Aorta (tissue), 5 donors: ENCODE data around the gene SLC15A3. TPM values are rescaled to one million over a fixed set of nuclear protein-coding genes. Genes with fewer than 3 reads are reported as not detected.

Experiments used
- ATAC-seq: fragments of 200-7000 bp; cut with Tn5 transposase; one replicate; pipeline ENCODE4 v1.9.1; 2022; ENCODE audit warnings: moderate library complexity; ENCODE audit not compliant: low FRiP score
- DNase-seq, 2 donors: peaks; one replicate each; pipeline ENCODE4 v3.0.0-alpha.2; 2020
- H3K27ac ChIP-seq, 2 donors: one replicate each; pipeline ENCODE4 v1.5.1; 2013; ENCODE audit warnings: low read length in 2 of 2, mild to moderate bottlenecking in 2 of 2, moderate library complexity in 2 of 2, control low read depth in 1 of 2, inconsistent platforms in 1 of 2, low read depth in 1 of 2
- H3K27me3 ChIP-seq, 2 donors: one replicate each; pipeline ENCODE4 v1.6.1; 2013; ENCODE audit warnings: control low read depth in 1 of 2, low read length in 1 of 2, mild to moderate bottlenecking in 1 of 2, moderate library complexity in 1 of 2; ENCODE audit not compliant: insufficient read depth in 2 of 2, control insufficient read depth in 1 of 2
- H3K36me3 ChIP-seq, 2 donors: one replicate each; pipeline ENCODE4 v1.6.1; 2013; ENCODE audit warnings: control low read depth in 1 of 2, low read length in 1 of 2, mild to moderate bottlenecking in 1 of 2; ENCODE audit not compliant: insufficient read depth in 2 of 2, control insufficient read depth in 1 of 2
- H3K4me1 ChIP-seq, 2 donors: one replicate each; pipeline ENCODE4 v1.6.1; 2013; ENCODE audit warnings: low read length in 2 of 2, control low read depth in 1 of 2, mild to moderate bottlenecking in 1 of 2, moderate library complexity in 1 of 2; ENCODE audit not compliant: insufficient read depth in 2 of 2, control insufficient read depth in 1 of 2
- H3K4me3 ChIP-seq, 2 donors: one replicate each; pipeline ENCODE4 v1.5.1; 2013; ENCODE audit warnings: low read length in 2 of 2, control low read depth in 1 of 2, mild to moderate bottlenecking in 1 of 2
- H3K9me3 ChIP-seq: one replicate; pipeline ENCODE4 v1.6.1; 2013; ENCODE audit warnings: mild to moderate bottlenecking, low read length; ENCODE audit not compliant: control insufficient read depth
- WGBS, 2 donors: extraction: QIAGEN DNeasy Blood & Tissue Kit; methylation state at CpG; one replicate each; pipeline ENCODE4 v1.1.7; 2013; 5-methylcytosine and 5-hydroxymethylcytosine counted together
- intact Hi-C, 2 donors: fragments of 100-400 bp; cut with DNase I; formaldehyde crosslinking; loops; one replicate each; pipeline versions ENCODE4 v1.14.2 to v1.15.0; 2022
- polyA plus RNA-seq, 2 donors: library from polyadenylated mRNA; stranded (reverse); fragments of 200-250 nt; gene quantifications; one replicate each; pipeline ENCODE4 v1.2.3, GENCODE V29; 2013
- total RNA-seq, 2 donors: library from RNA; stranded (reverse); fragmentation: NEBNext Ultra II Directional; extraction: Animal tissue kit (Norgen Biotek cat#: 25700); gene quantifications; one replicate each; pipeline ENCODE4 v1.2.1, GENCODE V29; 2021
- donor health status: healthy with polysubstance abuse.
- donor health status: Bipolar disorder and iron deficiency.
- donor health status: DM: no; HTN: no; CAD: no.
- donor health status: DM: no; HTN: no; CAD: no.
- donor health status: DM: yes; HTN: yes; CAD: no.

Gene SLC15A3
- total and polyA plus RNA-seq, 4 donors, result 21.2 to 47.8 (median 35.9) TPM

- no peaks in the 10 kb centered on the region for H3K4me1 ChIP-seq
- no peaks in the 10 kb centered on the region for H3K27me3 ChIP-seq
- H3K27ac ChIP-seq, result no peak overlapping the region
- 85 to 90% methylated on average over 5 of the region's 5 CpGs for WGBS, 2 donors
- ATAC-seq, result no peak
- H3K4me3 ChIP-seq, result no peak overlapping the region
- H3K36me3 ChIP-seq, result no peaks in the 10 kb centered on the region
- DNase-seq, result peak in 1 of 2 donors; percentile 21
- no peaks in the 10 kb centered on the region for H3K9me3 ChIP-seq
- intact Hi-C loops, result no loop called here
These were observed 18.9 kb upstream of the SLC15A3 start for GRCh38 chr11:60970890-60971289.

DNA sequence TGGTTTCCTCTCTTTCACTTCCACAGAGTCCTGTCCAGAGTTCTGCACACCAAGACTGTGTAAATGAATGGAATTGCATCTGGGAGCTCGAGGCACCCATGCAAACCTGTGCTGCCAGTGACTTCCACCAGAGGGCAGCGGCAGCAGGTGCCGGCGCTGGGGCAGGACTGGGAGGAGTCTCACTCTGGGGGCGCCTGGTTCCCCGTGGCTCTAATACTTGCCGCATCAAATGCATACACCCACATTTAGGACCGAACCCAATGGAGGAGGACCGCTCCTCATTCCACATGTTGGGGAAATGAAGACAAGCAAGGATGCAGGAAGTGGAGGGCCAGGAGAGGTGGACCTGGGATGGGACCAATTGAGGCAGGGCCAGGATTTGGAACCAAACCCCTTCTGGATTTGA is 18.4 kb upstream of the SLC15A3 start:
- DNase-seq (peak; percentile 66 to 86), ATAC-seq (peak; percentile 58)
- Histone ChIP-seq H3K9me3 (no peaks in the 10 kb centered on the region), H3K4me1 (no peaks in the 10 kb centered on the region), H3K36me3 (no peaks in the 10 kb centered on the region), H3K27ac (no peak overlapping the region), H3K27me3 (no peaks in the 10 kb centered on the region), H3K4me3 (no peak overlapping the region)
- intact Hi-C loops, result no loop called here
- 21 to 24% methylated on average over 9 of the region's 9 CpGs for WGBS, 2 donors

GRCh38 chr11:60968223-60968622 is 16.2 kb upstream of the SLC15A3 start:
- WGBS, 2 donors, result 44 to 94% methylated on average over 1 of the region's 1 CpG
- no peak overlapping the region for H3K4me3 ChIP-seq
- intact Hi-C loops, result no loop called here

DNA sequence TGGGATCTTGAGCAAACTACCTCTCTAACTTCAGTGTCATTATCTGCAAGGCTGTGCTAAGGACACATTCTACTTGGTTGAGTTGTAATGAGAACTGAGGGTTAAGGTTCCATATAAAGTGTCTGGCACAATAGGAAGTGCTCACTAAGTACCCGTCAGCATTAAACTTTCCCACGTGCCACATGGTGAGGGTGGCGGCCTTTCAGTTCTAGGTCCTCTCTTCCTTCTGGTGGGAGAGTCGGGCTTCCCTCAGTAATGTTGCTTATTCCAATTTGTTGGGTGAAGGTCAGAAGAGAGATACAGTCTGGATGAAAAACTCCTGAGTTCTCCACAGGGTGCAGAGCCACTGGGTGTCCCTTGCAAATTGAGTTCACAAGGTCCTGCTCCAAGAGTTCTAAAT is 14.9 kb upstream of the SLC15A3 start:
- Histone ChIP-seq H3K9me3 (no peaks in the 10 kb centered on the region), H3K27ac (no peak overlapping the region), H3K27me3 (no peaks in the 10 kb centered on the region), H3K4me3 (no peak overlapping the region), H3K4me1 (no peaks in the 10 kb centered on the region), H3K36me3 (no peaks in the 10 kb centered on the region)
- WGBS, 2 donors, result 79 to 80% methylated on average over 4 of the region's 4 CpGs
- DNase-seq (peak in 1 of 2 donors; percentile 62), ATAC-seq (no peak)
- intact Hi-C loops, result no loop called here

More at GRCh38 chr11:60968223-60968622, 16.2 kb upstream of the SLC15A3 start:
- ATAC-seq (no peak), DNase-seq (no peak)
- Histone ChIP-seq H3K9me3 (no peaks in the 10 kb centered on the region), H3K36me3 (no peaks in the 10 kb centered on the region), H3K4me1 (no peaks in the 10 kb centered on the region), H3K27ac (no peak overlapping the region), H3K27me3 (no peaks in the 10 kb centered on the region)

DNA sequence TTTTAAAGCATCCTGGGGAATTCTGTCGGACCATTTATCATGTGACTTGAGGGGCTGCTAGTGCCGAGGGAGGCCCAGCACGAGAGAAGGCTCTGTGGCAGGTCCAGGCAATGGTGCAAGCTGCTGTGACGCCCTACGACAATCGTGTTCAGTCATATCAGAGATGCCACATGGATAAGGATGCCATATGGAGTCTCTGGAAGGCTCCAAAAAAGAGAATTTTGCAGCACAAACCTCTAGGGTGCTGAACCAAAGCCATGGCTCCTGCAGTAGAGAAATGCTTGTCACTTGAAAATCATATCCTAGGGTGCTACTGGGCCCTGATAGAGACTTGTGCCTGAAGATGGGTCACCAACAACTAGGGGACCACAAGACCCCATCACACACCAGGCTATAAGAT is 12.8 kb upstream of the SLC15A3 start:
- Histone ChIP-seq H3K27ac (no peak overlapping the region), H3K4me3 (no peak overlapping the region), H3K9me3 (no peaks in the 10 kb centered on the region), H3K27me3 (no peaks in the 10 kb centered on the region), H3K36me3 (no peaks in the 10 kb centered on the region), H3K4me1 (no peaks in the 10 kb centered on the region)
- ATAC-seq (no peak), DNase-seq (peak in 1 of 2 donors; percentile 9)
- intact Hi-C loops, result no loop called here
- 69 to 75% methylated on average over 6 of the region's 6 CpGs for WGBS, 2 donors

DNA sequence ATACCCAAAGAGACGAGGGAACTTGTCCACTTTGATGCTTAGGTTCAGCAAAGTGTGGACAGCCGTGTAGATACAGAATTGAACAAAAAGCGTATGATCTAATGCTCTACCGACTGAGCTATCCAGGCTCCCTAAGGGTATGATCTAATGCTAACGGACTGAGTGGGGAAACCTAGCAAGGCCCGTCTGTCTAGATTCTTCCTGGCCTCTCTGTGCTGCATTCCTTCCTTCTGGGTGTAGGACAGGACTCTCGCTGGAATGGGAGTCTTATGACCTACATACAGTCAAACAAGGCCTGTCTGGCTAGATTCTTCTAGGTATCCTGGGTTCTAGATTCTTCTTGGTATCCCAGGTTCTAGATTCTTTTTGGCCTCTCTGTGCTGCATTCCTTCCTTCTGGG is 8.4 kb upstream of the SLC15A3 start:
- Histone ChIP-seq H3K27ac (no peak overlapping the region), H3K27me3 (no peaks in the 10 kb centered on the region), H3K9me3 (no peaks in the 10 kb centered on the region), H3K4me1 (no peaks in the 10 kb centered on the region), H3K4me3 (no peak overlapping the region), H3K36me3 (no peaks in the 10 kb centered on the region)
- no peak for ATAC-seq
- intact Hi-C loops, result no loop called here
- WGBS, 2 donors, result 82 to 85% methylated on average over 7 of the region's 7 CpGs
- no peak for DNase-seq

GRCh38 chr11:60959431-60959830 is 7.5 kb upstream of the SLC15A3 start:
- no peak overlapping the region for H3K4me3 ChIP-seq
- ATAC-seq (no peak), DNase-seq (no peak)
- no peak overlapping the region for H3K27ac ChIP-seq
- H3K27me3 ChIP-seq, result no peaks in the 10 kb centered on the region
- intact Hi-C loops, result no loop called here
- no peaks in the 10 kb centered on the region for H3K4me1 ChIP-seq
- WGBS, 2 donors, result 51 to 56% methylated on average over 6 of the region's 6 CpGs
- no peaks in the 10 kb centered on the region for H3K9me3 ChIP-seq
- no peaks in the 10 kb centered on the region for H3K36me3 ChIP-seq

DNA sequence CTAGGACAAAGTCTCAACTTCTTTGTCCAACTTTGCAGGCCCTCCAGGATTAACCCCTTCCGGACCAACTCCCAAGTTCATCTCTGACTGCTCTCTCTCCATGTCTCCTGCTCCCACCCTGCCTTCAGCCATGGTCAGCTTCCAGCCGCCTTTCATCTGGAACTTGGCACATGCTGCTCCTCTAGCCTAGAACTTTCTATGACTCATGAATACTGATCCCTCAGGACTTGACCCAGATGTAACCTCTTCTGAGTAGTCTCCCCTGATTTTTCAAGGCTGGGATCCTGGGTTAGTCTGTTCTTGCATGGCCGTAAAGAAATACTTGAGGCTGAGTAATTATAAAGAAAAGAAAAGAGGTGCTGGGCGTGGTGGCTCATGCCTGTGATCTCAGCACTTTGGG is 5.2 kb upstream of the SLC15A3 start:
- H3K4me3 ChIP-seq, result no peak overlapping the region
- no peaks in the 10 kb centered on the region for H3K36me3 ChIP-seq
- WGBS, 2 donors, result 82 to 88% methylated on average over 4 of the region's 4 CpGs
- no peak for ATAC-seq
- no peaks in the 10 kb centered on the region for H3K4me1 ChIP-seq
- no peak overlapping the region for H3K27ac ChIP-seq
- intact Hi-C loops, result no loop called here
- H3K9me3 ChIP-seq, result no peaks in the 10 kb centered on the region
- DNase-seq, result peak in 1 of 2 donors; percentile 35
- H3K27me3 ChIP-seq, result no peaks in the 10 kb centered on the region

DNA sequence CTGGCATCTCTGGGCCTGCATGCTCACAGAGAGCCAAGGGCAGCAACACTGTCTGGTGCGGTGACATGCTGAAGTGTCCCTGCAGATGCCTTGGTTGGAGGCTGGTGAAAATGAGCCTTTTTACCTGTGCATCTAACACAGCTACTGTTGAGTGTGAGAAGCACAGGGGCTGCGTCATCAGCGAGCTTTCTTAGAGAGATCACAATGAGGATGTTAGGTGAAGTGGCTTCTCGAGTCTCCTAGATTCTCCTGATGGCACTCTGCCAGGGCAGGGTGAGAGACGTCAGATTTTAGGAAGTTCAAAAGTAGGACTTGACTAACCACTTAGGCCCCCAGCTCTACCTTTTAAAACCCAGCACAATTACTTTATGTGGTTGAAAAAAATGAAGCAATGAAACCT is 3.6 kb upstream of the SLC15A3 start:
- whole genome bisulfite sequencing, 2 donors, result 53 to 59% methylated on average over 5 of the region's 5 CpGs
- no peaks in the 10 kb centered on the region for H3K4me1 ChIP-seq
- intact Hi-C loops, result no loop called here
- no peak overlapping the region for H3K27ac ChIP-seq
- H3K4me3 ChIP-seq, result no peak overlapping the region
- no peaks in the 10 kb centered on the region for H3K9me3 ChIP-seq
- H3K27me3 ChIP-seq, result no peaks in the 10 kb centered on the region
- no peak for ATAC-seq
- DNase-seq, result peak; percentile 47 to 58
- no peaks in the 10 kb centered on the region for H3K36me3 ChIP-seq
